HG03575 (cell line): ENCODE measurements around the gene ALCAM.

Source experiments
- ATAC-seq: cut with Tn5 transposase; IDR thresholded peaks from one replicate; pipeline ENCODE4 v1.9.1; 2021; ENCODE audit not compliant: unreplicated experiment, insufficient number of reproducible peaks, low FRiP score; ENCODE audit errors: extremely low read depth

The ALCAM gene

DNA sequence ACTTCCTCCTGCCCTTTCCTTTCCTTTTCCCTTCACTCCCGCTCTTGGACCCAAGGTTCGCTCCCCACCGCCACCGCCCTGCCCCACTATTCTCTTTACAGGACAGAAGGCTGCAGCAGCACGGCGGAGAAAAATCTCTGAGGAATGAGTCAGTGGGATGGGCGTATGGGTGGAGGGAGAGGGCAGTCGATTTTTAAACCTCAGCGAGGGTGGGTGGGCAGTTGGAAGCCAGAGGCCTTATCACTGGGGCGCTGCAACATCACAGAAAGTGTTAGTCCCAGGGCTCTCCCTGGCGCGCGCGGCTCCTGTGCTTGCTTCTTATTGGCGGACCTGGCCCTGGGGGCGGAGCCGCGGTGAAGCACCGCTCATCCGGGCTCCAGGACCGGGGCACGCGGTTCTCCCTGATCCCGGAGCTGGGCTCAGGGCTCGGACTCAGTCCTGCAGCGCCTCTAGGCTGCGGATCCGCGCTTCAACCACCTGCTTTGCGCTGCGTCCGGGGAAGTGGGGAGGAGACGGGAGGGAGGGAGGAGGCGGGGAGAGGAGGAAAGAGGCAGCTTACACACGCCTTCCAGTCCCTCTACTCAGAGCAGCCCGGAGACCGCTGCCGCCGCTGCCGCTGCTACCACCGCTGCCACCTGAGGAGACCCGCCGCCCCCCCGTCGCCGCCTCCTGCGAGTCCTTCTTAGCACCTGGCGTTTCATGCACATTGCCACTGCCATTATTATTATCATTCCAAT lies at the start of gene ALCAM:
TSS of gene ALCAM (plus strand) at position 584 of the 737 bp plus-strand sequence.
- ATAC-seq: peak; percentile 27

DNA sequence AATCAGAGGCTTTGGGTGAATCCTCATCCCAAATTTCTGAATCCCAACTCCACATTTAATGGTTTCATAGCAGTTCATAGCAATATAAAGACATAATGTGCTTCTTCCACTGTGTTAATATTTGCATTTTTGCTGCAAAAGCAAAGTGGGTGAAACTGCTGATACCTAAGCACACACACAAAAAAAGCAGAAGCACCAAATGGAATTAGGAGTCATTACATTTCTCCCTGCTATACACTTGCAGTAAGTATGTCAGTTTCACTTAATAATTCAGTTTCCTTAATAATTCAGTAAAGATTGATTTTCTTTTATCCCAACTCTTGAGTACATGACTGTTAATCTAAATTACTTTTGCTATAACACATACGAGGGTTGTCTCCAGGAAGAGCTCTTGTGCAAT lies 48.9 kb upstream of the ALCAM start:
- ATAC-seq: no peak

DNA sequence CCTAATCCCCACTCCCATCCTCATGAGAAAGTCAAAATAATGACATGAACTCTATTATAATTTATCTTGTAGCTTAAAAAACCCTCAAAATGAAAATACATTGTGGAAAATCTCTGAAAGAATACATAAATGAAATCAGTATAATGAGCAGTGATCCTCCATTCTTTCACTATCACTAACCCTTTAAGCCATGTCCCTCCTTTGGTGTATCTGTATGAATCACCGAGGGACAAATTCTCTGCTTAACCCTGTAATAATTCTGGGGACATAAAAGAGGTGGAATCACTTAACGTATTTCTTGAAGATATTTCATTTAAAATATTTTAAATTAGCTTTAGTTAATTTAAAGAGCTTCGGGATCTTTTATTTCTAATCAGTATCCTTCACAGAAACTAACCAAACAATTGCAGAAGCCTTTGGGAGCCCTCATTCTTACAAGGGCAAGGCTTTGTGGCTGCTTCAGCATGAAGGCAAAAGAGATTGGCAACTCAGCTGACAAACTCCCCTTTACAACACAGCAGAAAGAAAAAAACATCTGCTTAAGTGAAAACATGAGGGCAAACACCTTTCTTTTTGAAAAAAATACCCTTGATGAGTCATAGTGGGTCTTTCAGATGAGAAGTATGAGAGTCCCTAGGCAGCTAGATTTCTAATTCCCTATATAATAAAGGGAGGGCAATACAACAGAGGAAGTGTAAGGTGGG lies 44.0 kb upstream of the ALCAM start:
- peak; percentile 95 for ATAC-seq

- ATAC-seq: no peak
Observed at GRCh38 chr3:105323274-105323599, 43.5 kb upstream of the ALCAM start.

- ATAC-seq: no peak
Observed at GRCh38 chr3:105324951-105325350, 41.8 kb upstream of the ALCAM start.

DNA sequence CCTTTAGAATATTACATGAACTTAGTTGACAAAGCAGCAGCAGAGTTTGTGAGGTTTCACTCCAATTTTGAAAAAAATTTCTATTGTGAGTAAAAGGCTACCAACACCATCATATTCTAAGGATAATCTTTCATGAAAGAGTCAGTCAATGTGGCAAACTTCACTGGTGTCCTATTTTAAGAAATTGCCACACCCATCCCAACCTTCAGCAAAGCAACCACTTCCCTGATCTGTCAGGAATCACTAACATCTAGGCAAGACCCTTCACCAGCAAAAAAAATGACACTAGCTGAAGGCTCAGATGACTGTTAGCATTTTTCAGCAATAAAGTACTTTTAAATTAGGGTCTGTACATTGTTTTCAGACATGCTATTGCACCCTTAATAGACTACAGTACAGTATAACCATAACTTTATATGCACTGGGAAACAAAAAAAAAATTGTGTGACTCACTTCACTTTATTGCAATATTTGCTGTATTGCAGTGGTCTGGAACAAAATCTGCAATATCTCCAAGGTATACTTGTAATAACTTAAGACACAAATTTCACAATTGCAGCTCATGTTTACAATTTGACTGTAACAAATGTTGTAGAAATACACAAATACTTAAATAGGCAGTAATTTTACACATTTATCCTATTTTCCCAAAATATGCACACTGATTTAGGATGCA lies 38.9 kb upstream of the ALCAM start:
- ATAC-seq: no peak

DNA sequence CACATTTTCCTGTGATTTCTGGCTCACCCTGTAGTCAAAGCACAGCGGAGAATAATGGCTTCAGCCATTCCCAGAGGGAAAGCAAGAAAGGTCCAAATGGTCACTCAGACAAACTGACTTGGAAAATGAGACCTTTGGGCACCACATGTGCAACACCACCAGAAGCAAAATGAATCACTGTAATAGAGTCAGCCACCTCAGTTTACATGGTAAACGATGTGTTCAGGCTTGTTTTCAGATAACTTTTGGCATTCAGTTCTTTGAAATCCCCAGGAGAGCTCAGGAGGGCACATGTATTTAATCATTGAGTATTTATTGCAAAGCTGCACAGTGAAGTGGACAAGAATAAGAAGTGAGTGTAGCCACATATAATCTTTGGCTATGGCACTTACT lies 38.4 kb upstream of the ALCAM start:
- ATAC-seq: no peak

GRCh38 chr3:105332961-105333360 lies 33.7 kb upstream of the ALCAM start:
- no peak for ATAC-seq

- ATAC-seq: no peak
Observed at GRCh38 chr3:105334138-105334882, 32.4 kb upstream of the ALCAM start.

GRCh38 chr3:105339946-105340345 lies 26.8 kb upstream of the ALCAM start:
- no peak for ATAC-seq

DNA sequence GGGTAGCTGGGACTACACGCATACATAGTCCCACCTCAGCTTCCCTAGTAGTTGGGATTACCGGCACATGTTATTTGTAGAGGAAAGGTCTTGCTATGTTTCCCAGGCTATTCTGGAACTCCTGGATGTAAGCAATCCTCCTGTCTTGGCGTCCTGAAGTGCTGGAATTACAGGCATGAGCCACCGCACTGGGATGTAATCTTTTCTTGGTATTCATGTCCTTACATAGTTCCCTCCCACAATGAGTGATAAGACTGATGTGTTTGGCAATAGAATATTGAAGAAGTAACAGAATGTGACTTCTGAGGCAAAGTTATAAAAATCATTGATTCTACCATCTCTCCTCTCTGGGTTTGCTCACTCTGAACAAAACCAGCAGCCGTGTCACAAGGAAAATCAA lies 22.7 kb upstream of the ALCAM start:
- ATAC-seq: no peak

- ATAC-seq: no peak
Observed at GRCh38 chr3:105345156-105345555, 21.6 kb upstream of the ALCAM start.

- ATAC-seq: no peak
Observed at GRCh38 chr3:105347625-105348302, 18.9 kb upstream of the ALCAM start.

DNA sequence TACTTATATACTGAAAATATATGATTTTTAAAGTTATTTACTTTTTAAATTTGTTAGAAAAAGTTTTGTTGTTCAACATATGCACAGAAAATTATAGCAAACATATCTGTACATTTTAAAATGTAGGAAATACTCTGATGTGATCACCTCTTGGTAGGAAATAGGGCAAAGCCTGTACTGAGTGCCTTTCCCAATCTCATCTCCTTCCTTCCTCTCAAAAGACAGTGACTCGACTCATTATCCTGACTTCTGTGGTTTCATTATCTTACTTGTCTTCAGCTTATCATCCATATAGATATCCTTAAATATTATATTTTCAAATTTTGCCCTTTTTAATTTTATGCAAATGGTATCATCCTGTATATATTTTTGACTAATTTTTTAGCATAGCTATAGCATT lies 18.4 kb upstream of the ALCAM start:
- ATAC-seq: no peak

DNA sequence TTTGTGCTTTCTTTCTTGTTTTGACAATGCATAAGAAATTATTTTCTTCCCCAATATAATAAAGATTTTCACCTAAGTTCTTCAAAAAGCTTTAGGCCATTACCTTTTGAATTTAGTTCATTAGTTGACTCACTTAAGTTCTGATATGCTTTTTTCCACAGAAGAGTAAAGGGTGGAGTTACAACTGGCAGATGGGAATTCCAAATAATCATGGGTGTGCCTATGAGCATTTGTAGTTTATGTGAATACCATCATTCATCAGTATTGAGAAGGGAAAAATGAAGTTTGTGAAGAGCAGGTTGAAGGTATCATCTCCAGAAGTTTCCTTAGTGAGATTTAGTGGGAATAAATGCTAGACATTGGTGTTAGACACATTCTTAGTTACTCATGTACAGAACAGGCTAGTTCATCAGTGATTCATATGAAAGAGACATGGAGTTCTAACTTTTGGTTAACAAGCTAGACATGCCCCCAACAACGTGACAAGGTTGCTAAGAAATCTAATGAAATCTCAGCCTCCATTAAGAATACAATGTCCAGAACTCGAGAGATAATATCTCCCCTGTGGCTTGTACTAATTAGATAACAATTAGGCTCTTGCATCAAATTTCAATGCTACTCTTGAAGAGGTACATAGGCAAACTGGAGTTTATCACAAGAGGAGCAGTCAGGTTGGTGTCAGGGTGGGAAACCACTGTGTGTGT lies 16.9 kb upstream of the ALCAM start:
- ATAC-seq: no peak

- no peak for ATAC-seq
Observed at GRCh38 chr3:105351821-105352220, 14.9 kb upstream of the ALCAM start.

DNA sequence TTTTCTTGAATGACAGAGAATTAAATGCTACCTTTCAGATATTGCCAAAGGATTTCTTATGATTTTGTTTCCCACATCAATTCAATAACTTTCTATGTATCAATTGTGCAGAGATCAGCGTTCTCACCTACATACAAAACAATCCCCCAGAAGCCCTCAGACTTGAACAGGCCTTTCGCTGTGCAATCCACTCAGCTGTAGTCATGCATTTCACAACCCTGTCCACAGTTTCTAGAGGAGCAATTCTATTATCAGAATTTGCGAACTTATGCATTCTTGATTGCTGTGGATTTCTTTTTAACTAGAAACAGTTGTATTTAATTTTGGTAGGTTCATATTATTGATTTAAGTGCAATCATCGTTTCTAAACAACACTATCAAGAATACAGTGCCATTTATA lies 13.7 kb upstream of the ALCAM start:
- ATAC-seq: no peak

DNA sequence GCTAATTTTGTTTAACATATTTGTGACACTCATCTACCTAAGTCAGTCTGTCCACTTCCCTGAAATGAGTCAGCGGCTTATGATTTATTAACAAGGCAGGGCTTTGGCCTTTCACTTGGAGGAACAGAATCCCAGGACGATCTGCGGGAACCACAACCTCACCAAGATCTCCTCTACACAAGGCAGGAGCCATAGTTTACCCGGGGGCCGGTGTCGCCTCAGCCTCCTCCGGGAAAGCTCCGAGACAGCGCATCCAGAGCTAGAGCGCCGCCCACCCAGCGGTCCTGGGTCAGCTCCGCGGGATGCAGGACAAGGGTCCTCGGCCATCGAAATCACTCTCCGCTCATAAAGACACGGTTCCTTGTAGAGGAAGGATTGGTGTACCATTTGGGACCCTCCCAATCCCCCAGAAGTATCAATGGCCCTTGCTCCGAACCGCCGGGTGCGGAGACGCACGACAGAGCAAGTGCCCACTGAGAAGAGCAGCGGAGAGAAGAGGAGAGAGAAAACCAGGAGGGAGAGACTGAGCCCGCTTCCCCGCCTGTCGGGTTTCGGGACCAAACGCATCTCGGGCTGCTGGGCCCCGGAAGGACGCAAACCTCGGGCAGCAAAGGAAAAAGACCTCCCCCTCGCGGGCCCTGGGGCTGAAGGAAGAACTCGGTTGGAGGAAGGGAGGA lies 13.1 kb upstream of the ALCAM start:
- no peak for ATAC-seq
